GM18507 (cell line): ENCODE data around the gene LSR.
"Not testable (repeated sequence)": the region's sequence is repeated elsewhere in the genome, so short reads cannot be mapped to it uniquely, and the experiment has no call there.

Source experiments
- DNase-seq: peaks from one replicate; pipeline ENCODE4 v3.0.0; 2011; ENCODE audit warnings: low read depth; ENCODE audit not compliant: insufficient read length; ENCODE audit errors: extremely low spot score
- FAIRE-seq: peaks from 2 replicates; lab custom pipeline; 2011; peaks lifted over from hg19 to GRCh38; lab: Jason Lieb, UNC

LSR gene

DNA sequence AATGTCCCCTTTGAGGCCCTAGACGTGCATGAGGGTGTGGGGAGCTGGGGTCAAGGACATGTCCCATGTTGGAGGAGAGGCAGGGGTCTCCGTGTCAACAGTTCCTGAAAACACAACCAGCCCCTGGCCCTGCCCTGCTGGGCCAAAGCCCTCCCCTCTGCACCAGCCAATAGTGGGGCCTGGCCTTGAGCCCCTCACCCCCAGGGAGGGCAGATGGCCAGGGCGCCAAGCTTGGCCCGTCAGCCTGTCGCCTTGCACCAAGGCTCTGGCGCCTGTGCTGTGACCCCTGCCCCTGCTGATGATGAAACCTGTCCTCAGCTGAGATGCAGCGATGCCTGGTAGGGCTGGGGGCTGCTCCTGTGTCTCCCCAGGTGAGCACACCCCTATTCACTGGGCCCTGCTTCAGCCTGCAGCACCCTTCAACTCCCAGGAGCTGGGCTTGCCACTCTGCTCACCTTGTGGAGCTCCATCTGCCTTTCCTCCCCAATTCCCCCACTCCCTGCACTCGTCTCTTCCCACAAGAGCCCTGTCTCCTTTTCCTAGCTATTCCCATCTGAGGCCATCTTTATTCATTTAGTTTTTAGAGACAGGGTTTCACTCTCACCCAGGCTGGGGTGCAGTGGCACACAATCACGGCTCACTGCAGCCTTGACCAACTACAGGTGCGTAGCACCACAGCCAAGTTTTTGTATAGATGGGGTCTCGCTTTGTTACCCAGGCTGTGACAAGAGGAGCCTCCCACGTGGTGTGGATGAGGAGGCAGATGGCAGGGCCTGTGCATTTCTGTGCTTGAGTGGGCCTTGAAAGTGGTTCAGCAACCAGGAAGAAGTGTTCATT, 31.4 kb downstream of the LSR start:
- no peak for DNase-seq
- peak; percentile 41 for FAIRE-seq

DNA sequence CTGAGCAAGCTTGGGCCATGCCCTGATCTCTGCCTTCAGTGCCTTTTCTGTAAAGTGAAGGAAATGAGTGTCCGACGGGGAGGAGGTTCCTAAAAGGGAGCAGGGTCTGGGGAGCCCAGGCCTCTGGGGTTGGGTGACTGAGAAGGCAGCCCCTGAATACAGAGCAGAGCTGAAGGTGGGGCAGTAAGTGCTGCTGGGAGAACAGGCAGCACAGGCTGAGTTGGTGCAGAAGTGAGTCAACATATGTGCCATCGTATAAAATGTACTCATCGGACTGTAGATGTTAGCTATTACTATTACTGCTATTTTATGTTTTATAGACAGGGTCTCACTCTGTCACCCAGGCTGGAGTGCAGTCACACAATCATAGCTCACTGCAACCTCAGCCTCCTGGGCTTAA, 32.5 kb downstream of the LSR start:
- DNase-seq, result no peak
- no peak for FAIRE-seq

- DNase-seq (no peak), FAIRE-seq (no peak)
Measured at GRCh38 chr19:35284153-35285094, 35.6 kb downstream of the LSR start.

- no peak for DNase-seq
- no peak for FAIRE-seq
Measured at GRCh38 chr19:35285095-35285449, 36.3 kb downstream of the LSR start.

DNA sequence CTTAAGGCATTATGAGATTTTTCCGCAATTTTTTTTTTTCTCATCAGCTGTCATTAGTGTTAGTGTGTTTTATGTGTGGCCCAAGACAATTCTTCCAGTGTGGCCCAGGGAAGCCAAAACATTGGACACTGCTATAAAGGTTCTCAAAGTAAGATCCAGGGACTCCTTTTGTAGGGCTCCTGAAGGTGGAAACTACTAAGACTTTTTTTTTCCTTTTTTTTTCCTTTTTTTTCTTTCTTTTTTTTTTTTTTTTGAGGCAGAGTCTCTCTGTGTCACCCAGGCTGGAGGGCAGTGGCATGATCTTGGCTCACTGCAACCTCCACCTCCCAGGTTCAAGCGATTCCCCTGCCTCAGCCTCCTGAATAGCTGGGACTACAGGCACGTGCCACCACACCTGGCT, 36.7 kb downstream of the LSR start:
- FAIRE-seq, DNase-seq: not testable (repeated sequence)

- not testable (repeated sequence) for FAIRE-seq, DNase-seq
Measured at GRCh38 chr19:35286101-35286500, 37.3 kb downstream of the LSR start.

GRCh38 chr19:35287713-35288112, 38.9 kb downstream of the LSR start:
- no peak for DNase-seq

GRCh38 chr19:35288331-35288730, 39.5 kb downstream of the LSR start:
- FAIRE-seq (no peak), DNase-seq (no peak)

More at GRCh38 chr19:35287713-35288112, 38.9 kb downstream of the LSR start:
- FAIRE-seq, result no peak

DNA sequence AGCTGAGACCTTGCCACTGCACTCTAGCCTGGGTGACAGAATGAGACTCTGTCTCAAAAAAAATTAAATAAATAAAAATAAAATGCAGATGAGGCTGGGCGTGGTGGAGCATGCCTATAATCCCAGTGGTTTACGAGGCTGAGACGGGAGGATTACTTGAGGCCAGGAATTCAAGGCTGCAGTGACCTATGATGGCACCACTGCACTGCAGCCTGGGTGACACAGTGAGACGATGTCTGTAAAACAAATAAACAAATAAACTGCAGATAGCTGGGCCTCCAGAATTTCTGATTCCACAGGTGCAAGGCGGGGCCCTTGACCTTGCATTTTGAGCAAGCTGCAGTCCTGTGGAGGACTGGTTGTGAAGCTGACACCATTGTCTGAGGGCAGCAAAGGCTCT, 40.1 kb downstream of the LSR start:
- DNase-seq (no peak), FAIRE-seq (no peak)

- FAIRE-seq (no peak), DNase-seq (no peak)
Measured at GRCh38 chr19:35290381-35291127, 41.8 kb downstream of the LSR start.

GRCh38 chr19:35291259-35291658, 42.5 kb downstream of the LSR start:
- no peak for FAIRE-seq
- no peak for DNase-seq

DNA sequence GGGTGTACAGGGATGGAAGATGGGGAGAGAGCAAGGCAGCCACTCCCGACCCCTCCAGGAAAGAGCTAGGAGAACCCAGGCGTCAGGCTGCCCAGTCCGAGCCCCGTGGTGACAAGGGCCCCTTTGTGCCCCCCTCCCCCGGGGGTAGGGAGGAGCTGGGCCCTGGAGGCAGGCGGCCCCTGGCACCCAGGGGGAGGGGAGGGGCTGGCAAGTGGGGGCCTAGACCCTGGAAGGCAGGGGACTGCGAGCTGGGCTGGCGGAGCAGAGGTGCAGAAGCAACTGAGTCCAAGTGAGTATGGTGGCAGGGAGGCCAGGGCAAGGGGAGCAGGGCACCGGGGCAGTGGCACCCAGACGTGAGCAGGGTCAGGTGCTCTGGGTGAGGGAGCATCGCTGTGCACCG, 43.1 kb downstream of the LSR start, which contains the start of gene MAG:
TSS of gene MAG (plus strand) at position 246 of the 400 bp plus-strand sequence. CDS start 3,248 bp downstream, outside the sequence.
- no peak for DNase-seq
- FAIRE-seq, result no peak

DNA sequence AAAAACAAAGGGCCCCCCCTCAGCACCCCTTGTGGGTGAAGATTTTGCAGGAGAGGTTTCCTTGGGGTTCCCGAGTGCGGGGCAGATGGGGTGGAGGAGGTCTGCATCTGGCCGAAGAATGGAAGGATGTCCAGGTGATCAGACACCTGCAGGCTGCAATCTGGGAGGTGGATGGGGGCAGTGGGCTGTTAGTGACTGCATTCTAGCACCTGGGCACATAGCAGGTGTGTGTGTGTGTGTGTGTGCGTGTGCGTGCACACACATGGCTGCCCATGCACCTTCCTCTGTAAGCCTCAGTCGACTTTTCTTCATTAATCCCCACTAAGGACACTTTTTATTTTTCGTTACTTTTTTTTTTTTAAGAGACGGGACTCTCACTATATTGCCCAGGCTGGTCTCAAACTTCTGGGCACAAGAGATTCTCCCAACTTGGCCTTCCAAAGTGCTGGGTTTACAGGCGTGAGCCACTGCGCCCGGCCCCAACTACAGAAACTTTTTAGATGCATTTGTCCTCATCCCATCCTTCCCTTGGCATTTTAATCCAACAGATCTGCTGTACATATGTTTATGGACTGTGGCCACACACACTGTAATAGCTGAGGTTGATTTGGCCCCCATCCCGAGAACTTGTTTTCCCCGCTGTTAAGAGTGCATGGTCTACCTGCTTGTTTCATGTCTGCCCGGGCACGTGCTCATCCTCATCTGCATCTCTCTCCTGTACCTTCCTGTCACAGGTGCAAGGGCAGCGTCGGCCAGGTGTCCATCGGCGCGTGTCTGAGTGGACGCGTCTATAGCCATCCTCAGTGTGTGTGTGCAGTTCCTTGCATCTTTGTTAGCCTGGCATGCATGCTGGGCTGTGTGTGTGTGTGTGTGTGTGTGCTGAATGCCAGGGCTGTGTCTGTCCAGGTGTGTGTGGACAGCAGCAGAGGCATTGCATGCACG, 43.9 kb downstream of the LSR start:
- DNase-seq, result no peak
- no peak for FAIRE-seq

DNA sequence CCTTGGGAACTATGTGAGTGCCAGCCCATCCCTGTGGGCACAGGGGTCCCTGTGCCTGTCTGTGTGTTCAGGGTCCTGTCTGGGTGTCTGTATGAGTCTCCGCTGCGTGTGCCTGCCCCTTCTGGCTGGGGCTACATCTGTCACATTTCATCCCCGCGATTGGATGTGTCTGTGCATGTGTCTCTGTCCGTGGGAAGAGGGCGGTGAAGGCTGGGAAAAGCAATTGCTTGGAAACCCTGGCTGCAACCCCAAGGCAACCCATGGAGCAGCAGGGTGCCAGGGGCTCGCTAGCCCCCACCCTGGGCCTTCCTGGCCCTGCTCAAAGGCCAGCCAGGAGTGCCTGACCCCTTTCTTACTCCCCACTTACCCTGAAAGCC, 44.5 kb downstream of the LSR start:
- FAIRE-seq, result no peak
- DNase-seq, result no peak

DNA sequence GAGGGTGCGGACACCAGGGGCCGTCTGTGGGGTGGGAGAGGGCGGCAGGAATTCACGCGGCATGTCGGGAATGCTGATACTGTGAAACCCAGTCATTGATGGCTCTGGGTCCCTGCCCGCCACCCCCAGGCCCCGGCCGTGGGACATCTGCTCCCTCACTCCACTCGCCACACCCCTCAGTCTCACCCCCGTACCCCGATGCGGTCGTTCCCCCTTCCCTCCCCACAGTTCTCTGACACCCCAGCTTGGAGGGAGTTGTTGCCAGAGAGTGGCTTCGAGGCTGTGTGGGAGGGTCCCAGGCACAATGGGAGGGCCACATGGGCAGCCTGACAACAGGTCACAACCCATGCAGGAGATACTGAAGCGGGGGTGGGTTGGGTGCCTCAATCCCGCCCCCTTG, 45.0 kb downstream of the LSR start:
- FAIRE-seq (no peak), DNase-seq (no peak)

DNA sequence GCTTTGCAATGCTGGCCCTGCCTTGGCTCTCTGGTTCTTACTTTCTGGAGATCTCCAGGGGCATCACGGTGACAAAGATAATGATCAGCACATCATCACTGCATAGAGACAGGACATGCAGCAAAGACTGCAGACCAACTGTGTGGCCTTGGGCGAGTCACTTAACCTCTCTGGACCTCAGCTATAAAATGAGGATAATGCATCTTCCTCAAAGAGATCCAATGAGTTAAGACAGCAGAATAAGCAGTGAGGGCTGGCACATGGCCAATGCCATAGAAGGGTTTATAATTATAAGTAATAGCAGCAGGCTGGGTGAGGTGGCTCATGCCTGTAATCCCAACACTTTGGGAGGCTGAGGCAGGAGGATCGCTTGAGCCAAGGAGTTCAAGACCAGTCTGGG, 45.5 kb downstream of the LSR start:
- no peak for DNase-seq

DNA sequence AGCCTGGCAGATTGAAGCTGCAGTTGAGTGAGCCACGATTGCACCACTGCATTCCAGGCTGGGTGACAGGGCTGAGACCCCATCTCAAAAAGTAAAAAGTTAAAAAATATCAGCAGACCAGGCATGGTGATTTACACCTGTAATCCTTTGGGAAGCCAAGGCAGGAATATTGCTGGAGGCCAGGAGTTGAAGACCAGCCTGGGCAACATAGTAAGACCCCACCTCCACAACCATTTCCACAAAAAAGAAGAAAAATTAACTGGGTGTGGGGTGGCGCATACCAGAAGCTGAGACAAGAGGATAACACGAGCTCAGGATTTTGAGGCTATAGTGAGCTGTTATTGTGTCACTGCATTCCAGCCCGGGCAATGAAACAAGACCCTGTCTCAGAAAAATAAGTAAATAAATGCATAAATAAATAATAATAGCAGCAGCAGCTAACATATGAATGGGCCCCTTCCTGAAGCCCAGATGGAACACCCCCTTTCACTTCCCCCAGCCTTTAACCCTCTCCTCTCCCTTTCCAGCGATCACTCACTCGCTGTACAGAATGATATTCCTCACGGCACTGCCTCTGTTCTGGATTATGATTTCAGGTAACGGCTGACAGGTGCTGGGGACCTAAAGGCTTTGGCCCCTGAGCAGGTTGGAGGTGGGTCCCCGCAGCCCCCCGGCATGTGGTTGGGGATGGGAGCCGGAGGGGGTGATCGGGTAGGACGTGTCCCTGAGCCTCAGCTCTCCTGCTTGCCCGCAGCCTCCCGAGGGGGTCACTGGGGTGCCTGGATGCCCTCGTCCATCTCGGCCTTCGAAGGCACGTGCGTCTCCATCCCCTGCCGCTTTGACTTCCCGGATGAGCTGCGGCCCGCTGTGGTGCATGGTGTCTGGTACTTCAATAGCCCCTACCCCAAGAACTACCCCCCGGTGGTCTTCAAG, 46.3 kb downstream of the LSR start:
- no peak for DNase-seq
- FAIRE-seq, result no peak

More for the DNA sequence above, 45.5 kb downstream of the LSR start:
- FAIRE-seq, result no peak
